ENCODE results near the gene DDX53.

DNA sequence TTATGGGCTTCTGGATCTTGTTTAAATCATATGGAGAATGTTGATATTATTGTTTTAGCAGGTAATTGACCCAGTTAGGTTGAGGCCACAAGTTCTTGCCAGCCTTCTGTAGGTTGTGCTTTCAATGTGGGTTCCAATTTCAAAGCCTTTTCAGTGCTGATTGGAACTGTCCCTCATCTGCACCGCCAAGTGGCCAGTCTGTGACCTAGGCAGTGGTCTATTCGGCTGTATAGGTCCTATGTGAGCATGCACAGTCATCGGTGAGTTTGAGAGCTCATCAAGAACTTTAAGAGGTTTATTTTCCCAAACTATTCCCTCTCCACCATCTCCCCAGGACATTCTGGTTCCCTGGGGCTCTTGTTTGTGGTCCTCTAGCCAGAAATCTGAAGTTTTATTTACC is 35.7 kb downstream of the DDX53 start:
- TF ChIP-seq, protein P1, sequence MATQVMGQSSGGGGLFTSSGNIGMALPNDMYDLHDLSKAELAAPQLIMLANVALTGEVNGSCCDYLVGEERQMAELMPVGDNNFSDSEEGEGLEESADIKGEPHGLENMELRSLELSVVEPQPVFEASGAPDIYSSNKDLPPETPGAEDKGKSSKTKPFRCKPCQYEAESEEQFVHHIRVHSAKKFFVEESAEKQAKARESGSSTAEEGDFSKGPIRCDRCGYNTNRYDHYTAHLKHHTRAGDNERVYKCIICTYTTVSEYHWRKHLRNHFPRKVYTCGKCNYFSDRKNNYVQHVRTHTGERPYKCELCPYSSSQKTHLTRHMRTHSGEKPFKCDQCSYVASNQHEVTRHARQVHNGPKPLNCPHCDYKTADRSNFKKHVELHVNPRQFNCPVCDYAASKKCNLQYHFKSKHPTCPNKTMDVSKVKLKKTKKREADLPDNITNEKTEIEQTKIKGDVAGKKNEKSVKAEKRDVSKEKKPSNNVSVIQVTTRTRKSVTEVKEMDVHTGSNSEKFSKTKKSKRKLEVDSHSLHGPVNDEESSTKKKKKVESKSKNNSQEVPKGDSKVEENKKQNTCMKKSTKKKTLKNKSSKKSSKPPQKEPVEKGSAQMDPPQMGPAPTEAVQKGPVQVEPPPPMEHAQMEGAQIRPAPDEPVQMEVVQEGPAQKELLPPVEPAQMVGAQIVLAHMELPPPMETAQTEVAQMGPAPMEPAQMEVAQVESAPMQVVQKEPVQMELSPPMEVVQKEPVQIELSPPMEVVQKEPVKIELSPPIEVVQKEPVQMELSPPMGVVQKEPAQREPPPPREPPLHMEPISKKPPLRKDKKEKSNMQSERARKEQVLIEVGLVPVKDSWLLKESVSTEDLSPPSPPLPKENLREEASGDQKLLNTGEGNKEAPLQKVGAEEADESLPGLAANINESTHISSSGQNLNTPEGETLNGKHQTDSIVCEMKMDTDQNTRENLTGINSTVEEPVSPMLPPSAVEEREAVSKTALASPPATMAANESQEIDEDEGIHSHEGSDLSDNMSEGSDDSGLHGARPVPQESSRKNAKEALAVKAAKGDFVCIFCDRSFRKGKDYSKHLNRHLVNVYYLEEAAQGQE (IDR thresholded peaks at IDR 0.05; ENCODE audit: insufficient replicate concordance, low read depth), result no peak
- TF ChIP-seq, protein P2, sequence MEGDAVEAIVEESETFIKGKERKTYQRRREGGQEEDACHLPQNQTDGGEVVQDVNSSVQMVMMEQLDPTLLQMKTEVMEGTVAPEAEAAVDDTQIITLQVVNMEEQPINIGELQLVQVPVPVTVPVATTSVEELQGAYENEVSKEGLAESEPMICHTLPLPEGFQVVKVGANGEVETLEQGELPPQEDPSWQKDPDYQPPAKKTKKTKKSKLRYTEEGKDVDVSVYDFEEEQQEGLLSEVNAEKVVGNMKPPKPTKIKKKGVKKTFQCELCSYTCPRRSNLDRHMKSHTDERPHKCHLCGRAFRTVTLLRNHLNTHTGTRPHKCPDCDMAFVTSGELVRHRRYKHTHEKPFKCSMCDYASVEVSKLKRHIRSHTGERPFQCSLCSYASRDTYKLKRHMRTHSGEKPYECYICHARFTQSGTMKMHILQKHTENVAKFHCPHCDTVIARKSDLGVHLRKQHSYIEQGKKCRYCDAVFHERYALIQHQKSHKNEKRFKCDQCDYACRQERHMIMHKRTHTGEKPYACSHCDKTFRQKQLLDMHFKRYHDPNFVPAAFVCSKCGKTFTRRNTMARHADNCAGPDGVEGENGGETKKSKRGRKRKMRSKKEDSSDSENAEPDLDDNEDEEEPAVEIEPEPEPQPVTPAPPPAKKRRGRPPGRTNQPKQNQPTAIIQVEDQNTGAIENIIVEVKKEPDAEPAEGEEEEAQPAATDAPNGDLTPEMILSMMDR (IDR thresholded peaks at IDR 0.05; ENCODE audit: insufficient read depth, low read length), result no peak
- no peak for TF ChIP-seq GABPA (IDR thresholded peaks at IDR 0.05; ENCODE audit: low read depth)
- no peak for TF ChIP-seq POLR2AphosphoS5 (IDR thresholded peaks at IDR 0.05; ENCODE audit: low read depth)

Measured in HL-60 (cell line).